Activated CD4-positive, CD25-positive, alpha-beta regulatory T cell treated with anti-CD3 and anti-CD28 coated beads, Interleukin-2, amount 50 U/mL, for 72 hours (primary cell): Measurements from ENCODE around the gene IQCE.
"Not testable (repeated sequence)": the region's sequence is repeated elsewhere in the genome, so short reads cannot be mapped to it uniquely, and the experiment has no call there.

Experiments used
- DNase-seq: peaks from one replicate; pipeline ENCODE4 v3.0.0; 2021

Gene IQCE

GRCh38 chr7:2604608-2605174 is 45.9 kb downstream of the IQCE start:
- no peak for DNase-seq

DNA sequence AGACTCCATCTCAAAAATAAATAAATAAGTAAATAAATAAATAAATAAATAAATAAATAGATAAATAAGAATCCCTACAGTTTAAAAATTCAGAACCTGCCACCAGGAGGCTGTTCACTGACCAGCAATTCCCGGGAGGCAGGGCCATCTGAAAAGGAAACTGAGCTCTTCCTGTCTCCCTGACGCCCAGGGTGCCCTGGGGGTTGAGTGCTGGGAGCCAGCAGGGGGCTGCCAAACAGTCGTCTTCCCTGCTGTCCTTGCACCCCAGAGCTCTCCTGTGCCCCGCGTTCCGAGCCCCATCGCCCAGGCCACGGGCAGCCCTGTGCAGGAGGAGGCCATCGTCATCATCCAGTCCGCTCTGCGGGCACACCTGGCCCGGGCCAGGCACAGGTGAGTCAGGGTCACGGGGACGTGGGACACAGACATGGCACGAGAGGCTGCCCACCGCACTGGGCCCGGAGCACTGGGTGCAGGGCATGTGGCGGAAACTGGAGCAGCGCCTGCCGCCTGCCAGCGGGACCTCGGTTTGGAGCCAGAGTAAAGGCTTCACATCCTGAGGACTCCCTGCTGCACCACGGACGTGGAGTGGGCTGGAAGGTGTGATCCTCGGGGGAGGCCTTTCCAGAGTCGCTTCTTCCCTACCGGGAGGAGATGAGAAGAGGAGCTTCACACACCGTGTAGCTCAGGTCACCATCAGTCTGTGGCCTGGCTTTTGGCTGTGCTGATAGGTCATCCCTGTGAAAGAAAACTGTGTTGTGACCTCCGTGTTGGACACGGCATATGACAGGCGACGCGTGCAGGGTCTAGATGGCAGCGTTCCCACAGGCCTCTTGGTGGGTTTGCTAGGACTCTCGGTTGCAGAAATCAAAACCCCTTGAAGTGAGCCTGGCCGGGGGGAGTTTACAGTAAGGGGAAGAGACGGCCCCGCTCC is 47.1 kb downstream of the IQCE start:
- DNase-seq, result no peak

DNA sequence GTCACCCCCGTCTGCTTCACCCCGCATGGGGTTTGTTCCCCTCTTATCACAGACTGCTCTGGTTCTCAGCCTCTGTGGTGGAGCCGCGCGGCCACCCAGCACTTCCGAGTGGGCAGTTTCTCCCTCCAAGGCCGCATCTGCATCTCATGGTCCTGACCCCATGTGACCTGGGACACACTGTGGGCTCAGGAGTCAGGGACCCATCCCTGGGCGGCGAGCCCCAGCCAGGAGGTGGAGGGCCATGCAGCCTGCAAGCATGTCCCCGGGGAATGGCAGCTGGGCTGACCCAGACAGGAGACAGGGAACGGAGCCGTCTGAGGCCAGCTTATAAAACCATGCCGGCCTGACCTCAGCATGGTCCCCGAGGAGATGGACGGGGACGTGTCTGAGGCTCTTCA is 47.8 kb downstream of the IQCE start:
- DNase-seq, result no peak

GRCh38 chr7:2607122-2607922 is 48.5 kb downstream of the IQCE start:
- no peak for DNase-seq

GRCh38 chr7:2607923-2608904 is 49.4 kb downstream of the IQCE start:
- DNase-seq, result no peak

DNA sequence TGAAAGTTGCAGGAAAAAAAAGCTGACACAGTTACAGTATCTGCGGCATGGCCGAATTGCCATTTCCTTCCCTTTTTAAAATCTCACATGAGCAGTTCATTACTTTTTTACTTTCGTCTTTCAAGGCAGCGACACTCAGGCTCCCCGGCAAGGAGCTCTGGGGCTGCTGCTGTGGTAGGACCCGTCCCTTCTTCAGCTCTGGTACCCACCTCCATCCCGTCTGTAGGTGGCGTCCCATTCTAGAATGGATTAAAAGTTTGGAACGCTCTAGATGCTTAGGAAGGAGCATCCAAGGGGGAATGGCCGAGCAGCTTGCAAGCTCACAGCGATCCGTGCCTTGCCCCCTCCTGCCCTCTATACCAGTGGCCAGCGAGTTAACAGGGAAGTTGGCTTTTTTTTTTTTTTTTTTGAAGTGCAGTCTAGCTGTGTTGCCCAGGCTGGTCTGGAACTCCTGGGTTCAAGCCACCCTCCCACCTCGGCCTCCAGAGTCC is 50.2 kb downstream of the IQCE start:
- DNase-seq, result no peak

DNA sequence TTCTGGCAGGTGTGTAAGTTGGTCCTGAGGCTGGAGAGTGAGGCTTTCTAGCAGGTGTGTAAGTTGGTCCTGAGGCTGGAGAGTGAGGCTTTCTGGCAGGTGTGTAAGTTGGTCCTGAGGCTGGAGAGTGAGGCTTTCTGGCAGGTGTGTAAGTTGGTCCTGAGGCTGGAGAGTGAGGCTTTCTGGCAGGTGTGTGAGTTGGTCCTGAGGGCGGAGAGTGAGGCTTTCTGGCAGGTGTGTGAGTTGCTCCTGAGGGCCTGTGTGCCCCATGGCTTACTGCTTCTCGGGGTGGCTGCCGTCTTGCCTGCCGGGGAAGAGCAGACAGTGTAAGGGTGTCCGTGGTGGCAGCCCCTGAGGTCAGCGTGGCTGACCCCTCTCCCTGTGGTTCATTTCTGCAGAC is 50.9 kb downstream of the IQCE start:
- not testable (repeated sequence) for DNase-seq

- no peak for DNase-seq
Observed at GRCh38 chr7:2610466-2610865, 51.7 kb downstream of the IQCE start.

- DNase-seq, result no peak
Observed at GRCh38 chr7:2610898-2611297, 52.1 kb downstream of the IQCE start.

GRCh38 chr7:2611401-2611800 is 52.6 kb downstream of the IQCE start:
- DNase-seq, result no peak

DNA sequence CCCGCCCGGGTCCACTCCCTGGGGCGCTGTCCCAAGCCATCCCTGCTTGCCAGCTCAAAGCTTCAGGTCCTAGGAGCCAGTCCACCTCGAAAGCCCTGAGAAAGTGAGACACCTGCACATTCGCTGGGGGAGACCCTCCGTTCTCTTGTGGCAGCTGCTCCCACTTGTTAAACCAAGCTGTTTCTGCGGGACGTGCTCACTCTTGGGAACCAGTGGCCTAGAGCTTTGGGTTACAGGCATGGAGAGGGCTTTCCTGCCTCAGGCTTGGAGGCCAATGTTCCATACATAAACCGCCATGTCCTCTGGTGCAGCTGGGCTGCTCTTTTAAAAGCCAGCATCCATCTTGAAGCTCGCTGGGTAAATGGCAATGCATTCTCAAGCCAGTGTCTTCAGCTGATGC is 53.1 kb downstream of the IQCE start:
- DNase-seq, result no peak

DNA sequence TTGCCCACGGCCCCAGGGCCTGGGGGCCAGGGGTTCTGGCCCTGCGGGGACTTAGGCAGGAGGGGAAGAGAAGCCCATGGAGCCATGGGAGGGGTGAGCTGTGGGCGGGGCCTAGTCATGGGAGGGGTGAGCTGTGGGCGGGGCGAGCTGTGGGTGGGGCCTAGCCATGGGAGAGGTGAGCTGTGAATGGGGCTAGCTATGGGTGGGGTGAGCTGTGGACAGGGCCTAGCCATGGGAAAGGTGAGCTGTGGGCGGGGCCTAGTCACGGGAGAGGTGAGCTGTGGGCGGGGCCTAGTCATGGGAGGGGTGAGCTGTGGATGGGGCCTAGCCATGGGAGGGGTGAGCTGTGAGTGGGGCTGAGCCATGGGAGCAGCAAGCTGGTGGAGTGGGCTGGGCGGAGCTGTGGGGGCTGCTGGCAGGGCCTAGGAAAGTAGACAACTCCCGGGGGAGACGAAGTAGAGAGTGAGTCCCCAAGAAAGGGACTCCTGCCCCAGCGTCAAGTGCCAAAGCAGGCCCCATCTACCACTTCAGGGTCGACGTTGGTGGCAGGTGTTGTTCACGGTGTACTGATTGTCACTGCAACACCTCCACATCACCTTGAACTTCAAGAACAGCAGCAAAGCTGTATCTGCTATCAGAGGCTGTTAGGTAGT is 53.8 kb downstream of the IQCE start:
- DNase-seq, result no peak

DNA sequence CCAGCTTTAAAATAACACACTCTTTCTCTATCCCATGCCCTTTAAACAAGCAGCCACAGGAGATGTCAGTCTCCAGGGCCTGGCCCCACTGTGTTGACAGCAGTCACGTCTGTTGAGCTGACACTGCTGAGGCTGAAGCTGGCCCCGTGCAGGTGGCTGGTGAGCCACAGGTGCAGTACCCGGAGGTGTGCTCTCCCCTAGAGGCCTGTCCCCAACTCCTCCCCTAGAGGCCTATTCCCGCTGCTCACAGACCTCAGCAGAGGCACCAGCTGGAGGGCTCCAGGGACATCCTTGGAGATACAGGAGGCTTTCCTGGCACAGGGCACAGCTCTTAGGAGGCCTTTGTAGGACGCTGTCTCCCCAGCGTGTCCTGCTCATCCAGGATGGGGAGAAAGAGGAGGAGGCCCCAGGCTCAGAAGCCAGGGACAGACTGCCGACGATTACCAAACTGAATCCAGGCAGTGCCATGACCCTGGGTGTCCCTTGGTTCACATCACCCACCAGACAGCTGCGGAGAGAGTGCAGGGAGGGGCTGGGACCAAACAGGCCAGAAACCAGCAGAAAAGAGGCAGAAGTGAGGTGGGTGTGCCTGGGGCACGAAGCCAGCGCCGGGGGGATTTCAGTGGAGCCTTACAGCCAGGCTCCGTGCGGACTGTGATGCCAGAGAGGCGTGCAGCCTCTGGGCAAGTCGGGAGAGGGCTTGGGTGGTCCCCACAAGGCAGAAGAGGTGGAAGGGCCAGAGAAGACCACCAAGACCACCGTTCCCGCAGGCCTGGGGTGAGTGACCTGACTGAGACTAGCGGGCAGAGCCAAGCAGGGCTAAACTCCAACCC is 54.5 kb downstream of the IQCE start:
- no peak for DNase-seq

DNA sequence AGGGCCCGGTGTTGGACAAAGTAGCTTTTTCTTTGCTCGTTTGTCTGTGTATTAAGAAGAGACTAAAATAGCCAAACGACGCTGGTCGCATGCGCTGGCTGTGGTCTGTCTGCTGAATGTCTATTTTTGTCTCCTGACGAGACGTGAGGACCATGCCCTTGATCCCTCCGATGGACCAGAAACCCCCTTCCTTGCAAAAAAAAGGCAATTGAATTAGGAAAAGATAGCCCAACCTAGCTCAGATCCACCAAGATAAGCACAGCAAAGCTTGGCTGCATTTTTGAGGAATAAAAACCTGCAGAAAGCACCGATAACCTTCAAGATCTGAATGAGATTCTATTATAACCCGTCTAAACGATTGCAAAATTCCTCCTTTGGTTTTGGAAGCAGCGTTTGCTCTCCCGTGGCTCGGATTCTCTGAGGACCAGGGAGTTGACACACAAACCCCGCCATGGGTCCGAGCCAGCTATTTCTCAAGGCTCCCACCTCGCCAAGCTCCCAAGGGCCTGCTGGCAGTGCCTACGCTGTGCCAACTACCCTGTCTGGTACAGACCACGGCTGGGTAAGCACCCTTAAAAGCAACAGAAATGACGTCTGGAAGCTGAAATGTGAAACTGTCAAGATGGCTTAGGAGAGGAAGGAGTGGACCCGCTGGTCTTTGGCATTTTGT is 55.3 kb downstream of the IQCE start:
- no peak for DNase-seq

GRCh38 chr7:2614631-2615330 is 56.0 kb downstream of the IQCE start:
- no peak for DNase-seq

GRCh38 chr7:2616387-2617324 is 57.9 kb downstream of the IQCE start:
- DNase-seq, result no peak

DNA sequence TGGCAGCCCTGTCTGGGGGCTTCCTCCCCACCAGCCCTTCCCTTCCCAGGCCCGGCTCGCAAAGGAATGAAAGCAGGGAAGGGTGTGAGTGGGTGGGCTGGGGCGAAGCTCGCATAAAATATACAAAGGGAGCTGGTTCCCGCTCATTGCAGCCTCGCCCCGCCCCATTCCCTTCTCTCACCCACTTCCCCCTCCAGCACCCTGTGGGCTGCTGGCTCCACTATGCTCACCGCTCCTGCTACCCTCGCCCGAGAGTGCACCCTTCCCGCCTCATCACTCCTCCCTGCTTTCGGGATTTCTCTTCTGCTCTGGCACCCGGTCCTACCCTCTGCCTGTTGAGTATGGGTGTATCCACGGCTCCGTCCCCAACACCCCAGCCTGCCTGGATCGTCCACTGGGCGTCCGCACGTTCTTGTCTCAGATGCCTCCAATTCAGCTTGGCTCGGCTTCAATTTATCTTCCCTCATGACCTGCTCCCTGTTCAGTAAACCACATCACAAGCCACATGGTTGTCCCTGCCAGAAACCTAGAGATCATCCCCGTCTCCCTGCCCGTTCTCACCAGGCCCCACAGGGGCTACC is 58.6 kb downstream of the IQCE start:
- DNase-seq, result no peak

DNA sequence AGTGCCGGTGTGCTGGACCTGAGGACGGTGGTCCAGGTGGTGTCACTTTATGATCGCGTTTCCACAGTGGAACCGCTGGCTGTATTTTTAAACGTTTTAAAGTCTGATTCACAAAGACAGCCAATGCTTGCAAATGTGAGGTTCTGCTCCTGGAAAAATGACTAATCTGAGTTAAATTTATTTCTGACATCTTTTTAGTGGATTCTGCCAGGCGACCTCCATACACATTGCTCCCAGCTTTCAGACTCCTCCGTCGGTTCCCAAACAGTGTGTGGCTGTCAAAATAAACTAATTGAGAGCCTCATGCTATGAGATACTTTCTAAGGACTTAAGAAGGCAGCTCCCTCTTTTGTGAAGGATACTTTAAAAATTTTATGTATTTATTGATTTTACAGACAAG is 60.3 kb downstream of the IQCE start:
- DNase-seq, result no peak
